ENCODE data around the gene CASP2.

The CASP2 gene

DNA sequence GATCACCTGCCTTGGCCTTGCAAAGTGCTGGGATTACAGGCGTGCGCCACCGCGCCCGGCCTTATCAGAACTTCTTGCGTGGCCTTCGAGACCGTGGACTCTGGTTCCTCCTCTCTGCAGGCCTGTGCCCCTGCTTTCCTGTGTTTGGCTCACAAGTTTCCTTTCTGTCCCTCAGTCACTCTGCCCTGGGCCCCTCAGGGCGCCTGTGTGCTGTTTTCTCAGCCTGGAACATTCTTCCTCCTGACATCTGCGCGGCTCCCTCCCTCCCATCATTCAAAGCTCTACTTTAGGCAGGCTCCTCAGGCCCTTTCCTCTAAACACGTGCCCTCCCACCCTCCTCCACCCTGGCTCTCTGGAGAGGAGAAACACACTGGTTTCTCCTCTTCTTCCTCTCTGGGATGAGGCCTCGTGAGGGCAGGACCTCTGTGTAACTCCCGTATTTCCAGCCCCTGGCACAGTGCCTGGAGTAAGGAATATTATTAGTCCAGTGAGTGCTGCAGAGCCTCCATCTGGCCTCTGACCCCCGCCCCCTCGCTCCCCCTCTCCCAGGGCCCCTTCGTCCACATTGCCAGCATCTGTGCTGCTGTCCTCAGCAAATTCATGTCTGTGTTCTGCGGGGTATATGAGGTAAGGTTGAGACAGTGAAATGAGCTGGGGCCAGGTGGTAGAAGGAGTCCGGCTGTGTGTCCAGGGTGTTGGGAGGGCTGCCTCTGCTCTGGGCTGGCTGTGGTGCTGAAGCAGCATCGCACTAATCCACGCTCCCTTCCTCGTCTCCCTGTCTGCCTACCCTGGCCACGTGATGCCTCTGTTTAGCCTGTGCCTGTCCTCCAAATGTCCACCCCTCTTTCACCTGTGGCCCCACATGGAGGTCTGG is 34.8 kb downstream of the CASP2 start:
- no peak for DNase-seq (ENCODE audit: low read depth)
- TF ChIP-seq, protein P1, sequence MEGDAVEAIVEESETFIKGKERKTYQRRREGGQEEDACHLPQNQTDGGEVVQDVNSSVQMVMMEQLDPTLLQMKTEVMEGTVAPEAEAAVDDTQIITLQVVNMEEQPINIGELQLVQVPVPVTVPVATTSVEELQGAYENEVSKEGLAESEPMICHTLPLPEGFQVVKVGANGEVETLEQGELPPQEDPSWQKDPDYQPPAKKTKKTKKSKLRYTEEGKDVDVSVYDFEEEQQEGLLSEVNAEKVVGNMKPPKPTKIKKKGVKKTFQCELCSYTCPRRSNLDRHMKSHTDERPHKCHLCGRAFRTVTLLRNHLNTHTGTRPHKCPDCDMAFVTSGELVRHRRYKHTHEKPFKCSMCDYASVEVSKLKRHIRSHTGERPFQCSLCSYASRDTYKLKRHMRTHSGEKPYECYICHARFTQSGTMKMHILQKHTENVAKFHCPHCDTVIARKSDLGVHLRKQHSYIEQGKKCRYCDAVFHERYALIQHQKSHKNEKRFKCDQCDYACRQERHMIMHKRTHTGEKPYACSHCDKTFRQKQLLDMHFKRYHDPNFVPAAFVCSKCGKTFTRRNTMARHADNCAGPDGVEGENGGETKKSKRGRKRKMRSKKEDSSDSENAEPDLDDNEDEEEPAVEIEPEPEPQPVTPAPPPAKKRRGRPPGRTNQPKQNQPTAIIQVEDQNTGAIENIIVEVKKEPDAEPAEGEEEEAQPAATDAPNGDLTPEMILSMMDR (IDR thresholded peaks at IDR 0.05; ENCODE audit: insufficient read depth, low read depth, low read length, missing control alignments): no peak

DNA sequence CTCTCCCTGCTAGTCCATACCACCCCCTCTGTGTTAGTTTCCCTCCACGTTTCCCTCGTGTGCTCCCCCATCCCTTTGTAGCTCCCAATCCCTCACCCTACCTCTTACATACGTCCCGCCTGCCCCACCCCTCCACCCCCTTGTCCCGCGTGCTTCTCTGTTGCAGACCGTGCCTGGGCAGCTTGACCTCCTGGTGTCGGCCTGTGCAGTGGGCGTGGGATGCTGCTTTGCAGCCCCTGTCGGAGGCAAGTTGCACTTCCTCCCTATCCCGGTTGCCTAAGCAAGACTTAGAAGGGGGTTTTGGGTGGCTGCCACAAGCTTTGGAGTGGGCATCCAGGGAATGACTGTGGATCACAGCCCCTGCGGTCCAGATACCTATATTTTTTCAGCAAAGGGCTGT is 35.5 kb downstream of the CASP2 start:
- TF ChIP-seq, protein P1 (IDR thresholded peaks at IDR 0.05; ENCODE audit: insufficient read depth, low read depth, low read length, missing control alignments): no peak
- no peak overlapping the region for H3K4me3 ChIP-seq (ENCODE audit: low read depth, low read length)
- DNase-seq (ENCODE audit: low read depth): no peak

More for the DNA sequence above, 34.8 kb downstream of the CASP2 start:
- no peak overlapping the region for H3K4me3 ChIP-seq (ENCODE audit: low read depth, low read length)

DNA sequence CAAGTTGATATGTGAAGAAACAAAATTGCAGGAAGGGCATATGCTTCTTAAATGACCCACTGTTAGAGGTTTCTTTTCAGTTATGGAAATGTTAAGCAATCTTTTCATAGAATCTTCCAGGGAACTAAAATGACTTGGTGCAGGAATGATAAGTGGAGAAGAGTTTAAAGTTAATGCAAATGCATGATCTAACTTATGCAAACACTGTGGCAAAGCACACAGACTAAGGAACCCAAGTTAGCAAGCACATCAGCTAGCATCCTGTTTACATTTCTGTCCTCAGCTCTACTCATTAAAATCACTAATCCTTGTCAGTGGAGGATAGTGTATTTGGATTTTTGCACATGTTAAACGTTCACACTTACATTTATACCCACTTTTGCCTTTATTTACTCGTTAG is 37.1 kb downstream of the CASP2 start:
- TF ChIP-seq, protein P1 (IDR thresholded peaks at IDR 0.05; ENCODE audit: insufficient read depth, low read depth, low read length, missing control alignments): no peak
- H3K4me3 ChIP-seq (ENCODE audit: low read depth, low read length): no peak overlapping the region
- DNase-seq (ENCODE audit: low read depth): peak; percentile 26

DNA sequence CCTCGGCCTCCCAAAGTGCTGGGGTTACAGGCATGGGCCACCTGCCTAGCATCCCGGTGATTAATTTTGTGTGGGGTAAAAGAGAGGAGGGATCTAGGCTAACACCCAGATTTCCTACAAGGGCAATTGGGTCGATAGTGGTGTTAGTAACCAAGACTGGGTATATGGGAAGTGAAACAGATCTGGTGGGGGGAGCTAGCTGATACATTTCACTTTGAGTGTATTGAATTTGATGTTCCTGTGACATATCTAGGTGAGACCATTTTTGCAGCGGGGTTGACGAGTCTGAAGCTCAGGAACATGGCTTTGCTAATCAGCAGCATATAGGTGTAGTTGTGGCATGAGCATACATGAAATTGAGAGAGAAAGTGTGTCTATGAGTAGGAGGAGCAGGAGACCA is 39.8 kb downstream of the CASP2 start:
- TF ChIP-seq, protein P1 (IDR thresholded peaks at IDR 0.05; ENCODE audit: insufficient read depth, low read depth, low read length, missing control alignments): no peak
- H3K4me3 ChIP-seq (ENCODE audit: low read depth, low read length): no peak overlapping the region
- DNase-seq (ENCODE audit: low read depth): peak; percentile 47

DNA sequence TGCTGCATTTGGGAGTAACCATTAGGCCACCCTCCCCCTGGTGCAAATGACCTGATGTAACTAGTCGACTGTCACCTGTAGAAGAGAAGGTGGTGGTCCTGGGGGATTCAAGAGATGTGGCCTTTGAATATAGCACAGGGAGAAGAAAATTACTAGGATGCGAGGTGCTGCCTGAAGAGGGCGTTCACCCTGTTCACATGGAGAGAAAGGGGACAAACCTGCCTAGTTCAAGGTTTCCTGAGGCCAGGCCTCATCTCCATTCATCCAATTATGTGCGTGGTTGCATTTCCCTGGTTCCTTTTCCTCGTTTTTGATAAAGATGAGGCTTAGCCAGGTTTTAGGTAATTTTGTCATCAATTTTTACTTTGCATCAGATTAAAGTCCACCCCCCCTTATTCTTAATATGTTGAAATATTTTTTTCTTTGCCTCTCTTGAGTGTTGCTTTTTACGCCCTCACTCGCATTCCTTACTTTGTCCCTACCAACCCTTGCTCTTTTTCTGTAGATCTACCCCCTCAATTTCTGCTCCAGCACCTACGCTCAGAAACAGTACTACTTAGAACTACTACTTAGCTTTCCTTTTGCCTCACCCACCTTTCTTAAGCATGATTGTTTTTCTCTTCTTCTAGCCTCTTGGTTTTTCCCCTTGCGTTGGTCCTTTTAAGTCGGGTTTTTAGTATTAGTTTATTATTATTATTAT is 41.5 kb downstream of the CASP2 start:
- TF ChIP-seq, protein P1 (IDR thresholded peaks at IDR 0.05; ENCODE audit: insufficient read depth, low read depth, low read length, missing control alignments): peak; percentile 6
- H3K4me3 ChIP-seq (ENCODE audit: low read depth, low read length): no peak overlapping the region
- DNase-seq (ENCODE audit: low read depth): no peak

DNA sequence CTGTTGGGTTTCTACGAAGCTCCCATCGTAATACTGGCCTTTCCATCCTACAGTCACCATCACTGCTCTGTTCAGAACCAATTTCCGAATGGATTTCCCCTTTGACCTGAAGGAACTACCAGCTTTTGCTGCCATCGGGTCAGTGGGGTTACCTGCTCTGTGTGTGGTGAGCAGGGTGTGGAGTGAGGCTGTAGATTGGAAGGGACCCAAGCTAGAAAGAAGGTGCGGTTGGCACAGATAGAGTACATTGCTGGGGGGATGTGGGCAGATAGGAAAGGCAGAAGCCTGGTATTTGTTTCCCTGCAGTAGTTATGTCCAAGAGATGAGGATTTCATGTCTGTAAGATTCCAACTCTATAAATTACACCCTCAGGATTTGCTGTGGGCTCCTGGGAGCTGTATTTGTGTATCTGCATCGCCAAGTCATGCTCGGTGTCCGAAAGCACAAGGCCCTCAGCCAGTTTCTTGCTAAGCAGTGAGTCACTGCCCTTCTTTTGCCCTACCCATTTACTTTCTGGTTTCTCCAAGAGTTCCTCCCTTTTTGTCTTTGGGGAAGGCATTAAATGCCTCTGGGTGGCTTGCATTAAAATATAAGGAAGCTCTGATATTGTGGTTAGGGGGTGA is 43.1 kb downstream of the CASP2 start:
- no peak overlapping the region for H3K4me3 ChIP-seq (ENCODE audit: low read depth, low read length)
- TF ChIP-seq, protein P1 (IDR thresholded peaks at IDR 0.05; ENCODE audit: insufficient read depth, low read depth, low read length, missing control alignments): no peak
- DNase-seq (ENCODE audit: low read depth): no peak

All from GM12865 (cell line).